HAP-1 (cell line): ENCODE measurements around the gene MUC4.
"Not testable (repeated sequence)": the region's sequence is repeated elsewhere in the genome, so short reads cannot be mapped to it uniquely, and the experiment has no call there.

ENCODE experiments used
- DNase-seq, 2 experiments: peaks; one replicate each; pipeline ENCODE4 v3.0.0-alpha.2; 2016 to 2020; ENCODE audit warnings: low spot score in 2 of 2
- H3K27me3 ChIP-seq: fragments of 250-450 bp; sonication (Bioruptor Pico); 2 replicates; pipeline ENCODE4 v1.5.1; 2020; ENCODE audit warnings: low read depth, mild to moderate bottlenecking, moderate library complexity
- H3K36me3 ChIP-seq: fragments of 250-450 bp; sonication (Bioruptor Pico); replicated peaks from 2 replicates; pipeline ENCODE4 v1.5.1; 2020; ENCODE audit warnings: mild to moderate bottlenecking
- H3K4me1 ChIP-seq: fragments of 250-450 bp; sonication (Bioruptor Pico); 2 replicates; pipeline ENCODE4 v1.5.1; 2020; ENCODE audit warnings: mild to moderate bottlenecking
- H3K4me3 ChIP-seq: fragments of 250-450 bp; sonication (Bioruptor Pico); 2 replicates; pipeline ENCODE4 v1.5.1; 2020; ENCODE audit warnings: mild to moderate bottlenecking, moderate library complexity
- H3K9me3 ChIP-seq: fragments of 250-450 bp; sonication (Bioruptor Pico); 2 replicates; pipeline ENCODE4 v1.5.1; 2020; ENCODE audit warnings: mild to moderate bottlenecking, moderate library complexity
- in situ Hi-C: fragments of 300-500 bp; cut with MboI; formaldehyde crosslinking; loops from 3 replicates; pipeline ENCODE4 v1.14.3; 2020; ENCODE audit warnings: low sequenced_read_pairs, inconsistent platforms, mixed read lengths

Gene MUC4

DNA sequence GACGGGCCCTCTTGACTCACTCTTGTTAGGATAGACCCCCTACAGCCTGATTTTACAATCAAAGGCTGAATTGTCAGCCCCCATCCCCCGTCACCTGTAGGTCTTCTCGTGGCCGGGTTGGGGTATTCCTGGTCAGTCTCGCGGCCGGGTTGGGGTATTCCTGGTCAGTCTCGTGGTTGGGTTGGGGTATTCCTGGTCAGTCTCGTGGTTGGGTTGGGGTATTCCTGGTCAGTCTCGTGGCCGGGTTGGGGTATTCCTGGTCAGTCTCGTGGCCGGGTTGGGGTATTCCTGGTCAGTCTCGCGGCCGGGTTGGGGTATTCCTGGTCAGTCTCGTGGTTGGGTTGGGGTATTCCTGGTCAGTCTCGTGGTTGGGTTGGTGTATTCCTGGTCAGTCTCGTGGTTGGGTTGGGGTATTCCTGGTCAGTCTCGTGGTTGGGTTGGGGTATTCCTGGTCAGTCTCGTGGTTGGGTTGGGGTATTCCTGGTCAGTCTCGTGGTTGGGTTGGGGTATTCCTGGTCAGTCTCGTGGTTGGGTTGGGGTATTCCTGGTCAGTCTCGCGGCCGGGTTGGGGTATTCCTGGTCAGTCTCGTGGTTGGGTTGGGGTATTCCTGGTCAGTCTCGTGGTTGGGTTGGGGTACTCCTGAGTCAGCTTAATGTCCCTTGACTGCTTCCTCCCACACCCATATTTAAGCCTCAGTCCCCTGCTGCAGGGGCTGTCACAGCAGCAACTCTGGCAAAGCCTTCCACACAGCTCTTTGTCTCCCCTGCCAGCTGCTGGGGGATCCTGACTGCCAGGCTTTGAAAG lies 40.7 kb downstream of the MUC4 start:
- H3K36me3 ChIP-seq, H3K4me3 ChIP-seq, H3K4me1 ChIP-seq, in situ Hi-C loops, DNase-seq, H3K9me3 ChIP-seq, H3K27me3 ChIP-seq: not testable (repeated sequence)

DNA sequence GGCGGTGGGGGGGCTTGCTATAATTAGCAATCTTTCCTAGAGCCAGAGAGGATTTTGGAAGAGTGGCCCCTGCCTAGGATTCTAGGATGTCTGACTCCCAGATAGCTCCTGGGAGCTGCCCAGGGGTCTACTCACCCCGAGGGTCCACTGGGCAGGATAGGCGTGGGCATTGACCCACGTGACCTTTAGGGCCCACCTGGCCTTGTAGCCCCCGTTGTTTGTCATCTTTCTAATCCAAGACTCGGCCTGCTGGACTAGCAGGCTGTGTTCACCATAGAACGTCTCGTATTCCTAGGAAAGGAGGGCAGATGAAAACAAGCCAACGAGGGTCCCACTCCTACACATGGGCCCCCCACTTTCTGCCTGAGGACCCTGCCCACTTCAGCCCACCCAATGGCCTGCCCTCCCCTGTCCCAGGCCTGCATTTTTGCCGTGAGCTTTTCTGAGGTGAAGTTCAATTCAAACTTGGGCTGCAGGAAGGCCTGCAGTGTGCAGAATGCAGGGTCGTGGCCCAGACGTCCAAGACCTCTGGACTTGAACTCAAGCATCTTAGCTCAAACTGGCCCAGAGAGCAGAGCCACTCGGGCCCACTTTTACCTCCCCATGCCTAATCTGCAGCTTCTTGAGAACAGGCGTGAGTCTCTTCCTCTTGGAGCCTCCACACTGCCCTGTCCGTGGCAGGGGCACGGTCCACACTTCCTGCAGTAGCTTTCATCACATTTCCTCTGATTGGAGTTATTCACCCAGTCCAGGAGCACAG lies 41.5 kb downstream of the MUC4 start:
- Histone ChIP-seq H3K27me3 (no peaks in the 10 kb centered on the region), H3K36me3 (no peaks in the 10 kb centered on the region), H3K4me1 (no peaks in the 10 kb centered on the region), H3K9me3 (no peaks in the 10 kb centered on the region), H3K4me3 (no peak overlapping the region)
- in situ Hi-C loops, result no loop called here
- DNase-seq, result no peak

DNA sequence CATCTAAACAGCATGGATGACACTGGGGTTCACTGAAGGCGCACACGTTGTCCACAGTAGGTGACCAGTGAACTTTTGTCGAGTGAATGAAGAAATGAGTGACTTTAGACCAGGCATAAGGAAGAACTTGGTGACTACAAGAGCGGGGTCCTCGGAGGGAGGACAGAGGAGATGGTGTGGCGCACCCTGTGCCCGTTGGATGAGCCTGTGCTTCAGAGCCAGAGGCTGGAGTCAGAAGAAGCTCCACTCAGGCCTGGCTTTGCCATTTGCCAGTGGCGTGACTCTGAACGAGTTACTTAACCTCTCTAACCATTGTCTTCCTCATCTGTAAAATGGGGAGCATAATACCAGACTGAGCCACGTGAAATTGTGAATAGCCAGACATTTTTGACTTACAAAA lies 42.2 kb downstream of the MUC4 start:
- Histone ChIP-seq H3K36me3 (no peaks in the 10 kb centered on the region), H3K9me3 (no peaks in the 10 kb centered on the region), H3K4me1 (no peaks in the 10 kb centered on the region), H3K27me3 (no peaks in the 10 kb centered on the region), H3K4me3 (no peak overlapping the region)
- DNase-seq, result no peak
- in situ Hi-C loops, result no loop called here

DNA sequence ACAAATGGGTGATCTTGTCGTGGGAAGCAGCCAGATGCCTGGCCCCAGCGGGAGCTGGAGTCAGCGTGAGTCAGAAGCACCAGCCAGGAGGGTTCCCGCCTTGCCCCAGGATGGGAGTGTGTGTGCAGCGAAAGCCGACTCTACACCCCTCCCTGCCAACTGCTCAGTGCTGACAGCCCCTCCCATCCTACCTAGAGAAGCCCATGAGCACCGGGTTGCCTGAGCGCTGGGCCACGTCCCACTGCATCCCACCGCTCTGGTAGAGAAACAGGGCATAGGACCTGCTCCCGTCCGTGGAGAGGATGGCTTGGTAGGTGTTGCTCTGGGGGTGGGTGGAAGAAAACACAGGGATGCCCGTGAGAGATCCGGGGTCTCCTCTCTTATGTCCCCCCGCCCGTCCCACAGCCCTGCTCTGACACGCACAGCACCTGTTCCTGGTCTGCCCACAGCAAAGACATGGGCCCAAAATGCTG lies 42.9 kb downstream of the MUC4 start:
- H3K4me1 ChIP-seq, result no peaks in the 10 kb centered on the region
- no peak for DNase-seq

DNA sequence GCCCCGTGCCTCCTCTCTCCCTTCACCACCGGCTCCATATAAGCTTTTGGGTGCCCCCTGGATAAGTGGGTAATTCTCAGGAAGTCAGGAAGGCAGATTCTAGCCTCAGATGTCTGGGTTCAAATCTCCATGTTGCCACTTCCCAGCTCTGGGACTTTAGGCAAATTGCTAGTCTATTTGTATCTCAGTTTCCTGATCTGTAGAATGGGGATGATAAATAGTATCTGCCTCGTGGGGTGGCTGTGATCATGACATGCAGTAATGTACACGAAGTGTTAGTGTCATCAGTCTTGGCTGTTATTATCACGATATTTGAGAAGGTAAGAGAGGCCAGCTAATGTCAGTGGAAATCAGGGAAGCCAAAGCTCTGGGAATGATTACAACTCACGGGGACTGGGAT lies 43.3 kb downstream of the MUC4 start:
- H3K4me1 ChIP-seq, result no peaks in the 10 kb centered on the region
- no peak for DNase-seq

More for the DNA sequence above, 42.9 kb downstream of the MUC4 start:
- Histone ChIP-seq H3K36me3 (no peaks in the 10 kb centered on the region), H3K27me3 (no peaks in the 10 kb centered on the region), H3K4me3 (no peak overlapping the region), H3K9me3 (no peaks in the 10 kb centered on the region)
- in situ Hi-C loops, result no loop called here

DNA sequence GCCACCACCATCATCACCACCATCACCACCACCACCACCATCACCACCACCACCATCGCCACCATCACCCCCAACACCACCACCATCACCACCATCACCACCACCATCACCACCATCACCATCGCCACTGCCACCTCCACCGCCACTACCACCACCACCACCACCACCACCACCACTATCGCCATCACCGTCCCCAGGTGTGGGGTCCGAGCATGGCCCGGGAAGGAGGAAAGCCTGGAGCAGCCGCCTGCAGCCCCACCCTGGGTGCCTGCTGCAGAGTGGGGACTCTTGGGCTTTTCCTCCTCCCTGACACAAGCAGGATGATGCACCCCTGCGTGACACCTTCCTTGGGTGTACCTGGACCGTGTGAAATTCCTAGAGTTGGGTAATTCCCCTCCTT lies 43.9 kb downstream of the MUC4 start:
- no peak overlapping the region for H3K4me3 ChIP-seq
- H3K36me3 ChIP-seq, result no peaks in the 10 kb centered on the region
- no peaks in the 10 kb centered on the region for H3K9me3 ChIP-seq
- DNase-seq, result no peak
- in situ Hi-C loops, result no loop called here
- no peaks in the 10 kb centered on the region for H3K27me3 ChIP-seq
- H3K4me1 ChIP-seq, result no peaks in the 10 kb centered on the region

More for the DNA sequence above, 43.3 kb downstream of the MUC4 start:
- no peaks in the 10 kb centered on the region for H3K9me3 ChIP-seq
- no peak overlapping the region for H3K4me3 ChIP-seq
- in situ Hi-C loops, result no loop called here
- no peaks in the 10 kb centered on the region for H3K36me3 ChIP-seq
- no peaks in the 10 kb centered on the region for H3K27me3 ChIP-seq

DNA sequence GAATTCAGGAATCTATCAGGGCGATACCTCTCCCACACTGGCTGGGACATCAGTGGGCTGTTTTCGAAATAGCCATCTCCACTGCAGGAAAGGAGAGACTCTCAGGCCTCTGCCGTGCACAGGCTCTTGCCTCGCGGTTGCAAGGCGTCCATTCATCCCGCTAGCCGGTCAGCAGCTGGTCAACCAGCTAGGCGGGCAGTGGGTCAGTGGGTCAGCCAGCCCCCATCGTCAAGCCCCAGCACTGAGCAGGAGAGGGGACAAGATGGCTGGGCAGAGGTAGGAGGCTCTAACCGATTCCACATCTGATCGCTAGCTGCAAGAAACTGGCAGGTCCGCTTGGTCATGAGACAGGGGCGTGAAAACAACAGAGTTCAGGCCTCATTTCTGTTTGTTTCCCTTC lies 45.1 kb downstream of the MUC4 start:
- in situ Hi-C loops, result no loop called here
- no peaks in the 10 kb centered on the region for H3K36me3 ChIP-seq
- DNase-seq, result no peak
- no peaks in the 10 kb centered on the region for H3K27me3 ChIP-seq
- no peaks in the 10 kb centered on the region for H3K4me1 ChIP-seq
- H3K4me3 ChIP-seq, result no peak overlapping the region
- H3K9me3 ChIP-seq, result no peaks in the 10 kb centered on the region

DNA sequence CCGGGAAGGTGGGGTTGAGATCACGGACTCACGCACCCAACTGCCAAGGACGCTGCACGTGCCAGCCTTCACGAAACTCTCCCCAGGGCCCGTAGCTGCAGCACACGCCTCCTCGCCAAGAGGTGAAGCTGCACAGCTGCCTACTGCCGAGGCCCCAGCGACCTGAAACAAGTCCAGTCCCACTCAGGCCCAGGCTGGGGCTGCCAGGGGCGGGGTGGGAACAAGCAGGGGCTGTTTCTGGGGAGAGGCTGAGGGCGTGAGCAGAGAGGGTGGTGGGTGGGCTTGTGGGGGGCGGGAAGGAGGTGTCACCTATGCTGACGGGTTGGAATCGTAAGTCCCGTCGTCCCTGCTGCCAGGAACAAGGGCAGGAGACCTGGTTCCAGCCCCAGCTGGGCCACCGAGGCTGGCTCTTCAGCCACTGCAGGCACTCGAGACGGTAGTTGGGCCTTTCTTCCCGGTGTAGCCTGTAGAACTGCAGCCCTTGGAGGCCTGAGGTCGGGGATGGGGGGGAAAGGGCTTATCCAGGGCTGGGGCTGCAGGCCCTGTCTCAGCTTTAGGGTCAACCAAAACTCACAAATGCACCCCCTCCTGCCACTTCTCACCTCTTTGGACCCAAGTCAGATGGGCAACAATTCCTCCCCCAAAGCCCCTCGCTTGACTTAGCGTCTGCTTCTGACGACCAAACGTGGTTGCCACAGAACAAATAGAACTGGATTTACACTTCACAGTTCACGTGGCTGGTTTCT lies 46.6 kb downstream of the MUC4 start:
- no peak for DNase-seq
- Histone ChIP-seq H3K4me1 (no peaks in the 10 kb centered on the region), H3K27me3 (peaks cover 2% of the 10 kb centered on the region; the same call in 1 of the 2 replicates), H3K9me3 (no peaks in the 10 kb centered on the region), H3K4me3 (no peak overlapping the region), H3K36me3 (no peaks in the 10 kb centered on the region)
- in situ Hi-C loops, result no loop called here

DNA sequence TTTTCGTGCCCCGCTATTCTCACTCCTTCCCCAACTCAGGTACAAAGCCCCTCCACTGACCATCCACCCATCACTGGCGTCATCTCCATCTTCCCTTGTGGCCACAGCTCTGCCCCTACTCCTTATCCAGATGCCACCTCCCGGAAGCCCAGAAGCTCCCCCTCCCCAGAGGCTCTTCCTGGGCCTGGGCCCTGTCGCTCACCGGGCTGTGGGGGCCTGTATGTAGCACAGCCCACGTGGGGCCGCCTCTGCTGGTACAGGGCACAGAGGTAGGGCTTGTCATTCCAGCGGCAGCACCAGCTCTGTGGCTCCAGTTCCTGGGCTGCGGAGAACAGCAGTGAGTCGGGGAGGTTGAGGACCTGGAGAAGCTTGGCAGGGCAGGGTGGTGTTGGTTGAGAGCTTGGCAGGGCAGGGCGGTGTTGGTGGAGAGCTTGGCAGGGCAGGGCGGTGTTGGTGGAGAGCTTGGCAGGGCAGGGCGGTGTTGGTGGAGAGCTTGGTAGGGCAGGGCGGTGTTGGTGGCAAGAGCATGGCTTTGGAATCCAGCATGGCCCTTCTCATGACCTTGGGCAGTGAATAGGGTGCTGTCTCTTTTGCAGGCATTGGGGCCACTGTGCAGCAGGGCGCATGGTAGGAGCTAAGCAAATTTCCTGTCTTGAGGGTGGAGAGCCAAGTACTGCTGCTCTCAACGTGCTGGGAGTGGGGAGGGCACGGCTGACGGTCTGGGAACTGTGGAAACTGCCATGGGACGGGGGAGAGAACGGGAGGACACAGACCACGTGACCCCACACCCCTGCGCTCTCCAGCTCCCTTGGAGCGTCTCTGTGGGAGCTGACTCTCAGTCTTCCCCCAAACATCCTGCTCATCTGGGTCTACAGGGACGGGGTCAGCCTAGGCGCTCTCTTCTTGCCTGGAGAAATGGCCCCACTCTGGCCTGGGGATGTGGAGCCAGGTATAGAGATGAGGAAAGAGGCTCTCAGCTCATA lies 47.6 kb downstream of the MUC4 start:
- Histone ChIP-seq H3K4me1 (no peaks in the 10 kb centered on the region), H3K4me3 (no peak overlapping the region), H3K9me3 (no peaks in the 10 kb centered on the region), H3K36me3 (no peaks in the 10 kb centered on the region), H3K27me3 (peaks cover 2% of the 10 kb centered on the region; the same call in 1 of the 2 replicates)
- DNase-seq, result no peak
- in situ Hi-C loops, result no loop called here

DNA sequence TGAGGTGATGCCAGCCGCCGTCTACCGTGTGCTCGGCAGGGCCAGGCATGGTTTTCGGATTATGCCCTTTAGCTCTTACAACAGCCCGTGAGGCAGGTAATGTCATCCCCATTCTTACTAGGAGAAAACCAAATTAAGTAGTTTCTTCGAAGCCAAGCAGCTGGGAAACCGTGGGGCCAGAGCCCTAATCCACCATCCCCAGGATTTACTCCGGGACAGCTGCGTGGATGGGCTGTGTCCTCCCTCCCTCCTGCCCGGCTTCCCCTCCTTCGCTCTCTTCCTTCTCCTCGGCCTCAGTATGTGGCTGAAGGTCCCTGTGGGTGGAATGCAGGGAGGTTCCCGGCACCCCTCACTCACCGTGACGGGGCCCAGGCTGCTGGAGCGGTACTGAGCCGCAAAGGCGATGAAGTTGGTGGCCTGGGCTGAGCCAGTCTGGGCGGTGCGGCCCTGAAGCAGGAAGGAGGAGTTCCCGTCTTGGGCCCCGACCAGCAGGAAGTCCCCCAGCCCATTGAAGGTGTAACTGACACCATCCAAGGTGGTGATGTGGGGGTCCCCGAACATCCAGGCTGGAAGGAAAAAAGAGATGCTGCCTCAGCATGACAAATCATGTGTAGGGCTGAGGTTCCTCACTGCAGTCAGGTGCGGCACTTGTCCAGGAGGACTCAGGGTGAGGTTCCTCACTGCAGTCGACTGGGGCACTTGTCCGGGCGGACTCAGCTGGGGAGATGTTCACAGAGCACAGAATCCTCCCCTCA lies 48.5 kb downstream of the MUC4 start:
- Histone ChIP-seq H3K4me1 (no peaks in the 10 kb centered on the region), H3K4me3 (no peak overlapping the region), H3K36me3 (no peaks in the 10 kb centered on the region), H3K27me3 (peaks cover 2% of the 10 kb centered on the region), H3K9me3 (no peaks in the 10 kb centered on the region)
- DNase-seq, result no peak
- in situ Hi-C loops, result no loop called here

DNA sequence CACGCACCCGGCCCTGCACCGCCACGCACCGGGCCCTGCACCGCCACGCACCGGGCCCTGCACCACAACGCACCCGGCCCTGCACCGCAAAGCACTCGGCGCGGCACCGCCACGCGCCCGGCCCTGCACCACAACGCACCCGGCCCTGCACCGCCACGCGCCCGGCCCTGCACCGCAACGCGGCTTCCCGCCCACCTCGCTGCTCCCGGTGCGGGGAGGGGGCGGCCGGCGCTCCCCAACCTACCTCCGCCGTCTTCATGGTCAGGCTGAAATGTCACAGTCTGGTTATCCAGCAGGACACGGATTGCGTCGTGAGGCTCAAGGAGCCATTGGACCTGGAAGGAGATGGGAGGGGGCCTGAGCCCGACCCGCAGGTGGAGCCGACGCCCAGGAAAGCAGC lies 49.1 kb downstream of the MUC4 start:
- H3K9me3 ChIP-seq, result no peaks in the 10 kb centered on the region
- no peak overlapping the region for H3K4me3 ChIP-seq
- DNase-seq, result no peak
- H3K27me3 ChIP-seq, result peaks cover 6% of the 10 kb centered on the region
- no peaks in the 10 kb centered on the region for H3K36me3 ChIP-seq
- H3K4me1 ChIP-seq, result no peaks in the 10 kb centered on the region
- in situ Hi-C loops, result no loop called here

DNA sequence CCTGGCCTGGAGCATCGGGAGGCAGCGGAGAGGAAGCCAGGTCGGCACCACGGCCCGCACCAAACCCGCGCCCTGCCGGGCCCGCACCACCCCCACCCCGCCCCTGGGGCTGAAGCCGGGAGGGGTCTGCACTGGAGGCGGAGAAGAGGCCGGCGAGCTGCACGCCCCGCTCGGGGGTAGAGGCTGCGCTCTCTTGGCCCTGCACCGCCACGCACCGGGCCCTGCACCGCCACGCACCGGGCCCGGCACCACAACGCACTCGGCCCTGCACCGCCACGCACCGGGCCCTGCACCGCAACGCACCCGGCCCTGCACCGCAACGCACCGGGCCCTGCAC lies 49.5 kb downstream of the MUC4 start:
- no peaks in the 10 kb centered on the region for H3K9me3 ChIP-seq
- no peak for DNase-seq
- no peak overlapping the region for H3K4me3 ChIP-seq
- H3K4me1 ChIP-seq, result no peaks in the 10 kb centered on the region
- in situ Hi-C loops, result no loop called here
- H3K27me3 ChIP-seq, result peaks cover 9% of the 10 kb centered on the region
- H3K36me3 ChIP-seq, result no peaks in the 10 kb centered on the region
